Uterus (tissue), 4 donors: ENCODE results near the gene FUT8. TPM values are rescaled to one million over a fixed set of nuclear protein-coding genes. Genes with fewer than 3 reads are reported as not detected.

Experiments
- DNase-seq, 2 donors: peaks; one replicate each; pipeline ENCODE4 v3.0.0-alpha.2; 2019 to 2020
- H3K27ac ChIP-seq, 2 donors: fragments of 200-600 bp; sonication (generic); 1 replicate in 1 of 2; 2 replicates in 1 of 2; pipeline ENCODE4 v1.5.1; 2016 to 2018
- H3K27me3 ChIP-seq, 2 donors: fragments of 200-600 bp; sonication (generic); one replicate each; pipeline ENCODE4 v1.5.1; 2018 to 2019; ENCODE audit warnings: control low read depth in 1 of 2
- H3K36me3 ChIP-seq, 2 donors: fragments of 200-600 bp; sonication (generic); one replicate each; pipeline ENCODE4 v1.5.1; 2019; ENCODE audit warnings: control low read depth in 1 of 2
- H3K4me1 ChIP-seq, 2 donors: fragments of 200-600 bp; sonication (generic); one replicate each; pipeline ENCODE4 v1.5.1; 2018 to 2019; ENCODE audit warnings: control low read depth in 1 of 2
- H3K4me3 ChIP-seq, 2 donors: fragments of 200-600 bp; sonication (generic); 1 replicate in 1 of 2; 2 replicates in 1 of 2; pipeline ENCODE4 v1.5.1; 2018 to 2019; ENCODE audit warnings: mild to moderate bottlenecking in 1 of 2
- H3K9me3 ChIP-seq, 2 donors: fragments of 200-600 bp; sonication (generic); one replicate each; pipeline ENCODE4 v1.5.1; 2019; ENCODE audit warnings: control low read depth in 1 of 2
- POLR2A ChIP-seq, 2 donors: fragments of 450-650 bp; IDR thresholded peaks; one replicate each; pipeline ENCODE4 v1.6.1; 2016; ENCODE audit warnings: antibody characterized with exemption in 2 of 2, mild to moderate bottlenecking in 1 of 2, moderate library complexity in 1 of 2
- intact Hi-C: fragments of 100-400 bp; cut with DNase I; formaldehyde crosslinking; loops from one replicate; pipeline ENCODE4 v1.15.1; 2023; ENCODE audit warnings: low total_unique reads
- total RNA-seq, 4 donors: library from RNA; depleted of rRNA in 3 of 4; stranded (reverse); fragments of >200 nt in 3 of 4; gene quantifications; one replicate each; pipeline versions ENCODE4 v1.1.0 to v1.2.4, GENCODE V29; 2014 to 2023
- TF ChIP-seq, protein P1 (sequence below), 4 experiments: fragments of 200-600 bp in 2 of 4; fragments of 450-650 bp in 2 of 4; sonication (generic) in 2 of 4; IDR thresholded peaks; one replicate each; pipeline ENCODE4 v1.5.1; 2016 to 2019; ENCODE audit warnings: antibody characterized with exemption in 4 of 4, mild to moderate bottlenecking in 2 of 4, moderate library complexity in 1 of 4
- donor health status: DM: yes; HTN: yes; CAD: no.

The FUT8 gene
- total RNA-seq, 4 donors from 2014 or later, result 39.2 to 57.6 (median 51.8) TPM

DNA sequence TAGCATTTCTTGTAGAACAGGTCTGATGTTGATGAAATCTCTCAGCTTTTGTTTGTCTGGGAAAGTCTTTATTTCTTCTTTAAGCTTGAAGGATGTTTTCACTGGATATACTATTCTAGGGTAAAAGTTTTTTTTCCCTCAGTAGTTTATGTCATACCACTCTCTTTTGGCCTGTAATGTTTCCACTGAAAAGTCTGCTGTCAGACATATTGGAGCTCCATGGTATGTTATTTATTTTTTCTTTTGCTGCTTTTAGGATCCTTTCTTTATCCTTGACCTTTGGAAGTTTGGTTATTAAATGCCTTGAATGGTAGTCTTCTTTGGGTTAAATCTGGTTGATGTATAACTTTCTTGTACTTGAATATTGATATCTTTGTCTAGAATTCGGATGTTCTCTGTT lies 306.1 kb downstream of the FUT8 start:
- no peak for DNase-seq
- Histone ChIP-seq H3K36me3 (no peaks in the 10 kb centered on the region), H3K4me3 (no peak overlapping the region), H3K9me3 (no peaks in the 10 kb centered on the region), H3K4me1 (no peaks in the 10 kb centered on the region), H3K27me3 (no peaks in the 10 kb centered on the region), H3K27ac (no peak overlapping the region)
- TF ChIP-seq, protein P1, sequence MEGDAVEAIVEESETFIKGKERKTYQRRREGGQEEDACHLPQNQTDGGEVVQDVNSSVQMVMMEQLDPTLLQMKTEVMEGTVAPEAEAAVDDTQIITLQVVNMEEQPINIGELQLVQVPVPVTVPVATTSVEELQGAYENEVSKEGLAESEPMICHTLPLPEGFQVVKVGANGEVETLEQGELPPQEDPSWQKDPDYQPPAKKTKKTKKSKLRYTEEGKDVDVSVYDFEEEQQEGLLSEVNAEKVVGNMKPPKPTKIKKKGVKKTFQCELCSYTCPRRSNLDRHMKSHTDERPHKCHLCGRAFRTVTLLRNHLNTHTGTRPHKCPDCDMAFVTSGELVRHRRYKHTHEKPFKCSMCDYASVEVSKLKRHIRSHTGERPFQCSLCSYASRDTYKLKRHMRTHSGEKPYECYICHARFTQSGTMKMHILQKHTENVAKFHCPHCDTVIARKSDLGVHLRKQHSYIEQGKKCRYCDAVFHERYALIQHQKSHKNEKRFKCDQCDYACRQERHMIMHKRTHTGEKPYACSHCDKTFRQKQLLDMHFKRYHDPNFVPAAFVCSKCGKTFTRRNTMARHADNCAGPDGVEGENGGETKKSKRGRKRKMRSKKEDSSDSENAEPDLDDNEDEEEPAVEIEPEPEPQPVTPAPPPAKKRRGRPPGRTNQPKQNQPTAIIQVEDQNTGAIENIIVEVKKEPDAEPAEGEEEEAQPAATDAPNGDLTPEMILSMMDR (IDR thresholded peaks at IDR 0.05), result no peak
- no peak for TF ChIP-seq POLR2A (IDR thresholded peaks at IDR 0.05)
- intact Hi-C loops, result no loop called here

DNA sequence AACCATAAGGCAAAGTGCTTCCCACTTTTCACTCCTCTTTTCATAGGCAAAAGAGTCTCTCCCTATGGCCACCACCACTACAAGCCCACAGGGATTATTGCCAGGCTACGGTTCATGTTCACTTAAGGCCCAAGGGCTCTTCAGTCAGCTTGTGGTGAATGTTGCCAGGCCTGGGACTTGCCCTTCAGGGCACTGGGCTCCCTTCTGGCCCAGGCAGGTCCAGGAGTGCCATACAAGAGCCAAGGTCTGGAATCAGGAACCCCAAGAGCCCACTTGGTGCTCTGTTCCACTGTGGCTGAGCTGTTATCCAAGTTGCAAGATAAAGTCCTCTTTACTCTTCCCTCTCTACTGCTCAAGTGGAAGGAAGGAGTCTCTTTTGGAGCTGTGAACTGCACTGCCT lies 307.6 kb downstream of the FUT8 start:
- intact Hi-C loops, result no loop called here
- DNase-seq, result no peak
- H3K9me3 ChIP-seq, result no peaks in the 10 kb centered on the region

DNA sequence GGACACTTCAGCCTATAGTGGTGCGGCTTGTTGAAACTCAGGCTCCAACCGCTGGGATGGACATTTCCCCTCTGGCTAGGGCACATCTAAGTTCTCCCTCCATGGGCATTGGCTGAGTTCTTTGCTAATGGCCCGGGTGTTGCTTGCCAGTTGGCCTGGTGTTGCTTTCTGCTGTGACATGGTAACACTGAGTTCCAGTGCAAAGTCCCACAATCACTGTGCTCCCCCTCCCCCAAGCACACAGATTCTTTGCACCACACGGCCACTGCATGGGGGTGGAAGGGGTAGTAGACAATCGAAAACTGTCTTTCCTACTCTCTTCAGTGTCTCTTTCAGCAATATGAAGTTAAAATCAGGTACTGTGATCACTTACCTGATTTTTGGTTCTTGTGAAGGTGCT lies 308.2 kb downstream of the FUT8 start:
- intact Hi-C loops, result no loop called here
- no peaks in the 10 kb centered on the region for H3K9me3 ChIP-seq
- no peaks in the 10 kb centered on the region for H3K4me1 ChIP-seq
- no peak for DNase-seq
- no peak overlapping the region for H3K27ac ChIP-seq
- H3K4me3 ChIP-seq, result no peak overlapping the region
- TF ChIP-seq, protein P1 (IDR thresholded peaks at IDR 0.05), result no peak
- TF ChIP-seq POLR2A (IDR thresholded peaks at IDR 0.05), result no peak
- H3K27me3 ChIP-seq, result no peaks in the 10 kb centered on the region
- no peaks in the 10 kb centered on the region for H3K36me3 ChIP-seq

More for the DNA sequence above, 307.6 kb downstream of the FUT8 start:
- Histone ChIP-seq H3K36me3 (no peaks in the 10 kb centered on the region), H3K27me3 (no peaks in the 10 kb centered on the region), H3K4me3 (no peak overlapping the region), H3K4me1 (no peaks in the 10 kb centered on the region), H3K27ac (no peak overlapping the region)
- TF ChIP-seq, protein P1 (IDR thresholded peaks at IDR 0.05), result no peak
- no peak for TF ChIP-seq POLR2A (IDR thresholded peaks at IDR 0.05)

DNA sequence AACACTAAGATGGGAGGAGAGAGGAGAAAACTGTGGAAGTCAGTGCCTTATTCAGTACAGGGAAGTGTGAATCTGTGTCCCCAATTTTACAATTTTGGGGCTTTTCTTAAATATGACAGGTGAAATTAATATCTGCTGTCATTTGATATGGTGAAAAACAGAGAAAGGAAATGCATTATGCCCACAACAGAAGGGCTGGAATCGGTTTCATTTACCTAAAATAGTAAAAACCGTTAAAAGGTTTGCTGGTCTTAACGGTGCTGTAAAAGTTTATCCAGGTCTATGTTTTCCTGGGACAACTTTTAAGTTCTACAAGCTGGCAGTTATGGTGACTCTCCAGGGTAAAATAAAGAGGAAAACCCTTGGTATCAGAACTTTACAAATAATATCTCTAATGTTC lies 310.8 kb downstream of the FUT8 start:
- intact Hi-C loops, result no loop called here
- no peaks in the 10 kb centered on the region for H3K27me3 ChIP-seq
- no peak for DNase-seq
- H3K9me3 ChIP-seq, result no peaks in the 10 kb centered on the region
- TF ChIP-seq POLR2A (IDR thresholded peaks at IDR 0.05), result no peak
- TF ChIP-seq, protein P1 (IDR thresholded peaks at IDR 0.05), result no peak
- H3K36me3 ChIP-seq, result no peaks in the 10 kb centered on the region
- H3K4me1 ChIP-seq, result no peaks in the 10 kb centered on the region
- H3K27ac ChIP-seq, result no peak overlapping the region
- H3K4me3 ChIP-seq, result no peak overlapping the region

DNA sequence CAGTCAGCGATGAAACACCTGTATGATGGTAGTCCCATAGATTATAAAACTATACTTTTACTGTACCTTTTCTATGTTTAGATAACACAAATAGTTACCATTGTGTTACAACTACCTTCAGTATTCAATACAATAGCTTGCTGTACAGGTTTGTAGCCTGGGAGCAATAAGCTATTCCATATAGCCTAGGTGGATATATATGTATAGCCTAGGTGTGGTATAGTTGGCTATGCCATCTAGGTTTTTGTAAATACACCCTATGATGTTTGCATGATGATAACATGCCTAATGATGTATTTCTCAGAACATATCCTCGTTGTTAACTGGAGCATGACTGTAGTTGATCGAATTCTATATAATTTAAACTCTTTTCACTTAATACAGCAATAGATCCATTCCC lies 316.1 kb downstream of the FUT8 start:
- Histone ChIP-seq H3K4me1 (no peaks in the 10 kb centered on the region), H3K27ac (no peak overlapping the region), H3K27me3 (no peaks in the 10 kb centered on the region), H3K9me3 (no peaks in the 10 kb centered on the region), H3K36me3 (no peaks in the 10 kb centered on the region), H3K4me3 (no peak overlapping the region)
- no peak for TF ChIP-seq POLR2A (IDR thresholded peaks at IDR 0.05)
- TF ChIP-seq, protein P1 (IDR thresholded peaks at IDR 0.05), result no peak
- no peak for DNase-seq
- intact Hi-C loops, result no loop called here
